Esophagus (tissue), 2 donors: Measurements from ENCODE around the gene PAQR7. TPM values are rescaled to one million over a fixed set of nuclear protein-coding genes. Genes with fewer than 3 reads are reported as not detected.

Source experiments
- H3K27ac ChIP-seq, 2 donors: one replicate each; pipeline ENCODE4 v1.5.1; 2013; ENCODE audit warnings: low read depth in 2 of 2, mild to moderate bottlenecking in 2 of 2, inconsistent platforms in 1 of 2, low read length in 1 of 2, moderate library complexity in 1 of 2
- H3K27me3 ChIP-seq, 2 donors: one replicate each; pipeline ENCODE4 v1.6.1; 2013; ENCODE audit warnings: low read length in 2 of 2, control low read depth in 1 of 2, mild to moderate bottlenecking in 1 of 2; ENCODE audit not compliant: insufficient read depth in 2 of 2, control insufficient read depth in 1 of 2
- H3K36me3 ChIP-seq, 2 donors: one replicate each; pipeline ENCODE4 v1.6.1; 2013; ENCODE audit warnings: low read length in 1 of 2; ENCODE audit not compliant: control insufficient read depth in 2 of 2, insufficient read depth in 2 of 2
- H3K4me1 ChIP-seq, 2 donors: one replicate each; pipeline ENCODE4 v1.6.1; 2013; ENCODE audit warnings: low read length in 1 of 2; ENCODE audit not compliant: control insufficient read depth in 2 of 2, insufficient read depth in 2 of 2
- H3K4me3 ChIP-seq, 2 donors: one replicate each; pipeline ENCODE4 v1.5.1; 2013; ENCODE audit warnings: low read length in 2 of 2, mild to moderate bottlenecking in 2 of 2, low read depth in 1 of 2, moderate library complexity in 1 of 2
- H3K9me3 ChIP-seq, 2 donors: one replicate each; pipeline ENCODE4 v1.6.1; 2013; ENCODE audit warnings: mild to moderate bottlenecking in 2 of 2, low read depth in 1 of 2, low read length in 1 of 2, moderate library complexity in 1 of 2; ENCODE audit not compliant: control insufficient read depth in 2 of 2, insufficient read depth in 1 of 2
- WGBS, 2 donors: extraction: QIAGEN DNeasy Blood & Tissue Kit; methylation state at CpG; one replicate each; pipeline ENCODE4 v1.1.7; 2013; 5-methylcytosine and 5-hydroxymethylcytosine counted together
- polyA plus RNA-seq, 2 donors: library from polyadenylated mRNA; stranded (reverse); fragments of 200-250 nt; gene quantifications; one replicate each; pipeline ENCODE4 v1.2.3, GENCODE V29; 2013
- donor health status: healthy with polysubstance abuse.
- donor health status: Bipolar disorder and iron deficiency.

PAQR7 gene
- polyA plus RNA-seq, 2 donors, result 9.5 to 14.3 TPM

DNA sequence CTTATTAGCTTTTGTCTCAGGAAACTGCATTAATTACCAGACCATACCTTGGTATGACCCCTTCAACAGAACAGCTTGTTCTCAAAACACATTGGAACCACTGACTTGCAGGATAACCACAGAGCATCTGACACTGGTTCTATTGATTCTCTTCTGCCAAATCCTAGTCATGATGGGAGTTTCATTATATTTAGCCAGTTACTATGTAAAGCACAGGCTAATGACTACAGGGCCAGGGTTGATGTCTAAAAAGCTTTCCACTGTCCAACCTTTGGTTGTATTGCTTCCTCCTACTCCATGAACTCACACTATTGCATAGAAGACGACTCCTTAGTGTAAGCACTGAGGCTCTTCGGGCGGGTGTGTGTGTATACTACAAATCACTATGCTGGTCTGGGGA is 27.0 kb upstream of the PAQR7 start:
- WGBS, 2 donors, result 81 to 89% methylated on average over 3 of the region's 3 CpGs
- H3K4me1 ChIP-seq, result peaks cover 0 to 4% of the 10 kb centered on the region in 2 donors
- H3K27me3 ChIP-seq, result no peaks in the 10 kb centered on the region
- no peak overlapping the region for H3K27ac ChIP-seq
- no peak overlapping the region for H3K4me3 ChIP-seq
- no peaks in the 10 kb centered on the region for H3K36me3 ChIP-seq
- no peaks in the 10 kb centered on the region for H3K9me3 ChIP-seq

DNA sequence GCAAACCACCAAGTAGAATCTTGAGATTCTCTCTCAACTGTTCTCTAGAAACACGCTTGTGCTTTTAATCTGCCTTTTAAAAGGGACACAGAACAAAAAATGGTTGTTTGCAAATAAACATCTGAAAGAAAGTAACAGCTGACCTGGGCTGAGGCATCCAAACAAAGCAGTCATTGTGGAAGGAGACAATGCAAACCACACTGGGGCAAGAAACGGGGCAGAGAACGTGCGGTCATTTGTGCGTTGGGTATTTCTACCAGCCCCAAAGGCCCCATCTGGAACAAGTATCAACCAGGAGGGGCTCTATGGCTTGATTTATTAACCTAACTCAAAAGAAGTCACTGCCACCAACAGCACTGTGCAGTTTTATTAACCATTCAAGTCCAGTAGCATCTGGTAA is 24.7 kb upstream of the PAQR7 start:
- WGBS, 2 donors, result 76 to 84% methylated on average over 5 of the region's 5 CpGs
- no peak overlapping the region for H3K4me3 ChIP-seq
- no peaks in the 10 kb centered on the region for H3K4me1 ChIP-seq
- no peak overlapping the region for H3K27ac ChIP-seq
- no peaks in the 10 kb centered on the region for H3K27me3 ChIP-seq
- H3K9me3 ChIP-seq, result no peaks in the 10 kb centered on the region
- no peaks in the 10 kb centered on the region for H3K36me3 ChIP-seq

DNA sequence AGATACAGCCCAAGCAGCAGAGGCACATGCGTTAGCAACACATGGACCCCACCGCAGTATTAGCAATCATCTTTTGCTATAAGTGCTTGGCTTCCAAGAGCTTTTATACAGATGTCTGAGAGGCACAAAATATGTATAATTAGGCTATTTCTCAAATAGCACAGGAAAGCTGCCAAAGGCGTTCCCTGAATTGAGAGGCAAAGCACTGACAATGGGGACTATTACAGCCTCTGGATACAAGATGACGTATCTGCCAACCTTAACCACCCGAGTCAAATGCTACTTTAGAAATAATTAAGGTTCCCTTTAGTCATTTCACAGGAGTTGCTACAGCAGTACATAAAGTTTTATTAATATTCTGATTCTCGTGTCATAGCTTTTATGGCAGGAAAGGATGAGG is 24.3 kb upstream of the PAQR7 start:
- 54 to 79% methylated on average over 6 of the region's 6 CpGs for WGBS, 2 donors
- H3K4me3 ChIP-seq, result no peak overlapping the region
- H3K4me1 ChIP-seq, result no peaks in the 10 kb centered on the region
- no peaks in the 10 kb centered on the region for H3K36me3 ChIP-seq
- H3K27ac ChIP-seq, result peak overlapping the region in 1 of 2 donors; percentile 42
- no peaks in the 10 kb centered on the region for H3K27me3 ChIP-seq
- H3K9me3 ChIP-seq, result no peaks in the 10 kb centered on the region

DNA sequence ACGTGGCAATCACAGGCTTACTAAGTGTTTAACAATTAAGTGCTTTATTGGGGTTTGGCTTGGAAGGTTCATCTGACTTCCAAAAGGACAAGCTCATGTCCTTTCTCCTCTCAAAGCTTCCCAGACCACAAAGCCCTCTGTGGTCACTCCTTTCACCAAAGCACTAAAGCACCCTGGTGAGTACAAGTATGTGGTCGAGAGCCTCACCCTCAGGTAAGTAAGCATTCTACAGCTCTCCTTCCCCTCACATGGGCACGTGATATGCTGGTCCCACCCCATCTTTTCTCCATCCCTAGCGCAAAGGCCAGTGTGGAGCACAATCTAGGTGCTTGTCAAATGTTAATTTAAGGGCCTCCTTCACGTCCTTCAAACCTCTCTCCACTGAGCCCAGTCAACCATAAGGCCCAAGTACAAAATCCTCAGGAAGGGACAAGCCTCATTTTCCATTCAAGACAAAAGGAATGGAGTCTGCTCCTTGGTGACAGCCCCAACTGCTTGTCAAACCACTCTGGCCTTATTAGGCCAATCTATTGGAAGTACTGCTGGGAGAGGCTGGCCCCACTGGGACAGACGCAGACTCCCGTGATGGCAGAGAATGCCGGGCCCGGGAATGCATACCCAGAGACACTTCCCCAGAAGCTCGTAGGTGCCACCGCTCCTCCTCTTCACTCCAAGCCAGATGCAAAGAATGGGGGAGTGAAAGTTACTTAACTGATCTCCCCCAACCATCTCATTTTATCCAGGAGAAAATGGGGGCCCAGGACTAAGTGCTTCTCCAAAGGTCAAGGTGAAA is 22.9 kb upstream of the PAQR7 start:
- H3K4me3 ChIP-seq, result no peak overlapping the region
- WGBS, 2 donors, result 78 to 87% methylated on average over 11 of the region's 11 CpGs
- no peaks in the 10 kb centered on the region for H3K27me3 ChIP-seq
- no peaks in the 10 kb centered on the region for H3K4me1 ChIP-seq
- H3K36me3 ChIP-seq, result no peaks in the 10 kb centered on the region
- H3K27ac ChIP-seq, result no peak overlapping the region
- no peaks in the 10 kb centered on the region for H3K9me3 ChIP-seq

DNA sequence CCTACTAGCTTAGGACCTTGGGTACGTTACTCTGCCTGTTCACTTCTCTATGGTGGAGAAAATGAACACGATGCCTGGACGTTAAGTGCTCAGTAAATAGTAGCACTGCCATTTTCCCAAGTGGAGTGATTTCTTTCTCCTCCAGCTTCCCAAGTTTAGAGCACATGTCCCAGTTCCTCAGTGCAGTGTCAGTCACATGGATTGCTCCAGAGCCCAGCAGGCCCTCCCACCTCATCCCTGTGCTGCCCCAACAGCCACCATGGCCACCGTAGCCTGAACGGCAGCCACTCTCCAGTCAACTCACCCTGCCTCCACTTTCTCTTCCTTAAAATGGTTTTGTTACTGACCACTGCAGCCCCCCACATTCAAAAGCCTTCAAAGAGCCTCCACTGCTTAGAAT is 22.2 kb upstream of the PAQR7 start:
- Histone ChIP-seq H3K36me3 (no peaks in the 10 kb centered on the region), H3K27ac (no peak overlapping the region), H3K27me3 (no peaks in the 10 kb centered on the region), H3K4me3 (no peak overlapping the region), H3K9me3 (no peaks in the 10 kb centered on the region), H3K4me1 (no peaks in the 10 kb centered on the region)
- 92 to 96% methylated on average over 5 of the region's 5 CpGs for WGBS, 2 donors

DNA sequence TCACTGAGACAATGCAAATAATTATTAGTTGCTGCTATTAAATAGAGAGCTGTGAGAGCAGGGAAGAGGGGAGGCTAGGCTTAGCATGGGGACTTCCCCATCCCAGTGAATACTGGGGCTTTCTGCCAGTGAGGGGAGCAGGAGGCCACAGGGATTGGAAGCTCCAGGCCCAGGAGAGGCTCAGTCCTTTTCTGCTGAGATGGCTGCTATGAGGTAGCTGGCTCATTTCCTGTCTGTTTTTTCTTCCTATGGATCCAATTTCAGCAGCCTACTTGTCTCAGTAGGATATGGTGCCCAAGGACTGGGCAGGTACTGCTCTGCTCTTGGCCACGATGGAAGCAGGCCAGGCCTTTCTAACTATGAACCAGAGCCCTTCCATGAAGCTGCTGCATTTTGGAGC is 20.8 kb upstream of the PAQR7 start:
- no peaks in the 10 kb centered on the region for H3K36me3 ChIP-seq

DNA sequence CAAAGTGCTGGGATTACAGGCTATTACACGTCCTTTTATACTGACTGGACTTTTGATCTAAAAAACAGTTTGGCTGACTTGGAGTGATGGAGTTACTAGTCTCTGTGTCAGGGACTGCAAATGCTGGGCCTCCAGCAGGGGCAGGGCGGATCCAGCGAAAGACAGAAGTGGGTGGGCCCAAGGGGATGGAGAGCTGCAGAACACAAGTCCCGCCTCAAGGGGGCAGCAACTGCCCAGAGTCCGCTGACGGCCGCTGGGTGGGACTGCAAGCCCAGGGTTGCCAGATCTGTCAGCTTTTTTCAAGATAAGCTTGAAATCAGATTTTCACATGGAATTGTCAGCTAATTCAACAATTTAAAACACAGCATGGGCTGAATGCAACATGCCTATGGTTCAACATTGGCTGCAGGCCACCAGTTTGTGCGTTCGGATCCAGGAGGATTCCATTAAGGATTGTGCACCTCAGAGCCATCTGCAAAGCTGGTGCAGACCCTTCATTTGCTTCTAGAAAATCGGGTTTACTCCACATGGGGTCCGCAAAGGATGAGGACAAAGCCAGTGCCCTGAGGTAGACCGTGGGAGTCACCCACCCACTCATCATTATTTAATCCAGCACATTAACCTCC is 20.0 kb upstream of the PAQR7 start:
- 12% methylated on average over 12 of the region's 12 CpGs for WGBS, 2 donors
- H3K4me3 ChIP-seq, result no peak overlapping the region
- H3K36me3 ChIP-seq, result no peaks in the 10 kb centered on the region
- no peak overlapping the region for H3K27ac ChIP-seq
- H3K9me3 ChIP-seq, result no peaks in the 10 kb centered on the region
- H3K27me3 ChIP-seq, result no peaks in the 10 kb centered on the region
- peaks cover 3 to 7% of the 10 kb centered on the region in 2 donors for H3K4me1 ChIP-seq

More for the DNA sequence above, 20.8 kb upstream of the PAQR7 start:
- H3K27me3 ChIP-seq, result no peaks in the 10 kb centered on the region
- H3K4me1 ChIP-seq, result peaks cover 3 to 7% of the 10 kb centered on the region in 2 donors
- H3K9me3 ChIP-seq, result no peaks in the 10 kb centered on the region
- no peak overlapping the region for H3K4me3 ChIP-seq
- no peak overlapping the region for H3K27ac ChIP-seq
- WGBS, 2 donors, result 50 to 64% methylated on average over 1 of the region's 1 CpG

DNA sequence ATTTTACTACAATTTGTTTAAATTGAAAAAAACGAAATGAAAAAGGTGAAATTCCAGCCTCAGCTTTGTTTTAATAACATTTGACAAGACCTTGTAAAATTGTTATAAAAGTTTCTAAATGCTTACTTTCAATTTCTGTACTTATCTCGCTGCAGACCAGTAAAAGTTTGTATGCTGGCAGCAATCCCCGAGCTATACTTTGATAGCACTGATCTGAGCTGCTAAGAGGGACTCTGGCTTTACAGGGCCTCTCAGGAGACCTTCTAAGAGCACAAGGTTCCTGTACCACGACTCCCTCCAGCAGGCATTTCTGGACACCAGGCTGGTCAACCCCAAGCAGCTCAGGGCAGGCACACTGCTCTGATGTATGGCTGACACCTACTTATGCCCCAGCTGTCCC is 17.6 kb upstream of the PAQR7 start:
- no peak overlapping the region for H3K27ac ChIP-seq
- H3K4me1 ChIP-seq, result peaks cover 6 to 10% of the 10 kb centered on the region in 2 donors
- H3K9me3 ChIP-seq, result no peaks in the 10 kb centered on the region
- WGBS, 2 donors, result 54 to 73% methylated on average over 4 of the region's 4 CpGs
- H3K36me3 ChIP-seq, result no peaks in the 10 kb centered on the region
- no peak overlapping the region for H3K4me3 ChIP-seq
- no peaks in the 10 kb centered on the region for H3K27me3 ChIP-seq

DNA sequence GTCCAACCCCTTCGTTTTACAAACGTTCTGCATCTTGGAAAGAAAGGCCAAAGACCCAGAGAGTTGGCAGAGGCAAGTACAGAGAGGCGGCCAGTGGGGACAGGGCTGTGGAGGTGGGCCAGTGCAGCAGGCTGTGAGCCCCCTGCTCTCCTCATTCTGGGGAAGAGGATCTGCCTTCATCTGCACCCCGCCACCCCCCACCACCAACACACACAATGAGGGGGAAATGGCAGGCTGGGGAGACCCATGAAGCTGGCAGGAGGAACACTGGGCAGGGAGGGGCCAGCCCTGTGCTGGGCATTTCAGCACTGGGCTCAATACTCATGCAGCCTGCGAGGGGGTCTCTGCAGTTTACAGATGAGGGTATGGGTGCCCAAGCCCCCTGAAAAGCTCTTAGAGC is 16.1 kb upstream of the PAQR7 start:
- 70 to 74% methylated on average over 5 of the region's 5 CpGs for WGBS, 2 donors
- H3K27me3 ChIP-seq, result no peaks in the 10 kb centered on the region
- H3K36me3 ChIP-seq, result no peaks in the 10 kb centered on the region
- H3K27ac ChIP-seq, result peak overlapping the region in 1 of 2 donors; percentile 57
- no peaks in the 10 kb centered on the region for H3K9me3 ChIP-seq
- H3K4me3 ChIP-seq, result no peak overlapping the region
- peaks cover 6 to 10% of the 10 kb centered on the region in 2 donors for H3K4me1 ChIP-seq
